Ishikawa (cell line): ENCODE results near the gene RBMS3.

Source experiments
- EGR1 ChIP-seq: IDR thresholded peaks from 2 replicates; pipeline ENCODE4 v1.6.1; 2012
- EP300 ChIP-seq: IDR thresholded peaks from 2 replicates; pipeline ENCODE4 v1.6.1; 2012; ENCODE audit warnings: borderline replicate concordance
- MAX ChIP-seq: IDR thresholded peaks from 2 replicates; pipeline ENCODE4 v1.6.1; 2012
- REST ChIP-seq: IDR thresholded peaks from 2 replicates; pipeline ENCODE4 v1.6.1; 2012; ENCODE audit warnings: low read depth, mild to moderate bottlenecking
- TAF1 ChIP-seq: IDR thresholded peaks from 2 replicates; pipeline ENCODE4 v1.6.1; 2012; ENCODE audit warnings: low read depth, mild to moderate bottlenecking
- ZBTB7A ChIP-seq: IDR thresholded peaks from 2 replicates; pipeline ENCODE4 v1.6.1; 2012; ENCODE audit warnings: low read depth

GRCh38 chr3:29280404-29281093 is at the start of gene RBMS3:
- TF ChIP-seq EP300 (peak; percentile 51; the same call in 1 of the 2 replicates), TAF1 (no peak; the same call in 1 of the 2 replicates), REST (no peak), EGR1 (no peak), ZBTB7A (no peak), MAX (peak; percentile 40; the same call in 1 of the 2 replicates)
